ENCODE results near the gene ZSCAN22. TPM values are rescaled to one million over a fixed set of nuclear protein-coding genes. Genes with fewer than 3 reads are reported as not detected.

Gene ZSCAN22
- total RNA-seq, 2 donors from 2014 or later: 3.8 TPM

DNA sequence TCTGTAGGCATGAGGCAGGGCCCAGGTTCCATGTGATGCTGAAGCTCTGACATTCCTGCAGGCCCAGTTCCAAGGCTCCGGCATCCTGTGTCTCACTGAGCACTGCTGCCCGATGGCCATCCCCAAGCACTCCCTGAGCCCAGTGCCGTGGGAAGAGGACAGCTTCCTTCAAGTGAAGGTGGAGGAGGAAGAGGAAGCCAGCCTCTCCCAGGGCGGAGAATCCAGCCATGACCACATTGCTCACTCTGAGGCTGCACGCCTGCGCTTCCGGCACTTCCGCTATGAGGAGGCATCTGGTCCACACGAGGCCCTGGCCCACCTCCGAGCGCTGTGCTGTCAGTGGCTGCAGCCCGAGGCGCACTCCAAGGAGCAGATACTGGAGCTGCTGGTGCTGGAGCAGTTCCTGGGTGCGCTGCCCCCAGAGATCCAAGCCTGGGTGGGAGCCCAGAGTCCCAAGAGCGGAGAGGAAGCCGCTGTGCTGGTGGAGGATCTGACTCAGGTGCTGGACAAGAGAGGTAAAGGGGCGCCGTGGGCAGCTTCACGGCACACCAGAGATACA, 8.0 kb downstream of the ZSCAN22 start:
- Mint-ChIP-seq H3K4me1 (peaks cover 13% of the 10 kb centered on the region), H3K27ac (no peak overlapping the region), H3K27me3 (ENCODE audit: insufficient read depth) (no peaks in the 10 kb centered on the region), H3K9me3 (peaks cover 18% of the 10 kb centered on the region), H3K4me3 (no peak overlapping the region), H3K36me3 (ENCODE audit: low read depth) (peaks cover 52% of the 10 kb centered on the region)
- no peak overlapping the region for H3K4me3 ChIP-seq (ENCODE audit: low read length)
- DNase-seq: no peak
- H3K9me3 ChIP-seq (ENCODE audit: control insufficient read depth, low read length): no peaks in the 10 kb centered on the region
- H3K27ac ChIP-seq (ENCODE audit: low read depth, low read length): no peak overlapping the region
- 93 to 97% methylated on average over 13 to 19 of the region's 19 CpGs for WGBS, 2 experiments (ENCODE audit: insufficient coverage in 1 of 2, insufficient read length in 1 of 2)
- TF ChIP-seq, protein P1, sequence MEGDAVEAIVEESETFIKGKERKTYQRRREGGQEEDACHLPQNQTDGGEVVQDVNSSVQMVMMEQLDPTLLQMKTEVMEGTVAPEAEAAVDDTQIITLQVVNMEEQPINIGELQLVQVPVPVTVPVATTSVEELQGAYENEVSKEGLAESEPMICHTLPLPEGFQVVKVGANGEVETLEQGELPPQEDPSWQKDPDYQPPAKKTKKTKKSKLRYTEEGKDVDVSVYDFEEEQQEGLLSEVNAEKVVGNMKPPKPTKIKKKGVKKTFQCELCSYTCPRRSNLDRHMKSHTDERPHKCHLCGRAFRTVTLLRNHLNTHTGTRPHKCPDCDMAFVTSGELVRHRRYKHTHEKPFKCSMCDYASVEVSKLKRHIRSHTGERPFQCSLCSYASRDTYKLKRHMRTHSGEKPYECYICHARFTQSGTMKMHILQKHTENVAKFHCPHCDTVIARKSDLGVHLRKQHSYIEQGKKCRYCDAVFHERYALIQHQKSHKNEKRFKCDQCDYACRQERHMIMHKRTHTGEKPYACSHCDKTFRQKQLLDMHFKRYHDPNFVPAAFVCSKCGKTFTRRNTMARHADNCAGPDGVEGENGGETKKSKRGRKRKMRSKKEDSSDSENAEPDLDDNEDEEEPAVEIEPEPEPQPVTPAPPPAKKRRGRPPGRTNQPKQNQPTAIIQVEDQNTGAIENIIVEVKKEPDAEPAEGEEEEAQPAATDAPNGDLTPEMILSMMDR (conservative IDR thresholded peaks at IDR 0.05): no peak
- no peak overlapping the region for H3K9ac ChIP-seq (ENCODE audit: extremely low read depth, low read length, poor library complexity, severe bottlenecking)
- peaks cover 4% of the 10 kb centered on the region for H3K4me1 ChIP-seq (ENCODE audit: control insufficient read depth, insufficient read depth, low read length)
- no peaks in the 10 kb centered on the region for H3K27me3 ChIP-seq (ENCODE audit: control insufficient read depth, insufficient read depth, low read length, poor library complexity, severe bottlenecking)
- peaks cover 51% of the 10 kb centered on the region for H3K36me3 ChIP-seq (ENCODE audit: control insufficient read depth, insufficient read depth, low read length)

DNA sequence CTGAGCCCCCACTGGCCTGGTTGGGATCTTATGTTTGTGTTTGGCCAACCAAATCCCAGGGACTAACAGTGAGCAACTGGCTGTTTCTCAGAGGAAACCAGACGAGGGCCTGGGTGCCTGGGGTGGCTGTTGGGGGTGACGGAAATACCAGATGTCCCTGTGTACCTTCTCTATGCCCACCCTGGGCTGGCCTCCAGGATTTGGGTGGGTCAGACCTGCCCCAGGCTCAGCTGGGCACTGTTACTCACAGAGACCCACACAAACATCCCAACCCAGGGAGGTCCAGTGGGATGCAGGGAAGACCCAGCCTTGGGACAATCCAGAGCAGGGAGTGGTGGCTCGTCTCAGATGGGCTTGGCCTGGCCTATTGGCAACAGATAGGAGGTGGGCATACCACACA, 8.8 kb downstream of the ZSCAN22 start:
- H3K4me1 Mint-ChIP-seq: peaks cover 9% of the 10 kb centered on the region
- Histone ChIP-seq H3K4me1 (ENCODE audit: control insufficient read depth, insufficient read depth, low read length) (peaks cover 3% of the 10 kb centered on the region), H3K4me3 (ENCODE audit: low read length) (no peak overlapping the region), H3K27me3 (ENCODE audit: control insufficient read depth, insufficient read depth, low read length, poor library complexity, severe bottlenecking) (no peaks in the 10 kb centered on the region), H3K9me3 (ENCODE audit: control insufficient read depth, low read length) (no peaks in the 10 kb centered on the region), H3K9ac (ENCODE audit: extremely low read depth, low read length, poor library complexity, severe bottlenecking) (no peak overlapping the region), H3K27ac (ENCODE audit: low read depth, low read length) (no peak overlapping the region), H3K36me3 (ENCODE audit: control insufficient read depth, insufficient read depth, low read length) (peaks cover 52% of the 10 kb centered on the region)
- H3K9me3 Mint-ChIP-seq: peaks cover 20% of the 10 kb centered on the region
- DNase-seq: no peak
- H3K36me3 Mint-ChIP-seq (ENCODE audit: low read depth): peaks cover 57% of the 10 kb centered on the region
- no peaks in the 10 kb centered on the region for H3K27me3 Mint-ChIP-seq (ENCODE audit: insufficient read depth)
- 94 to 100% methylated on average over 1 to 3 of the region's 3 CpGs for WGBS, 2 experiments (ENCODE audit: insufficient coverage in 1 of 2, insufficient read length in 1 of 2)
- no peak overlapping the region for H3K4me3 Mint-ChIP-seq
- TF ChIP-seq, protein P1 (conservative IDR thresholded peaks at IDR 0.05): no peak
- no peak overlapping the region for H3K27ac Mint-ChIP-seq

- no peaks in the 10 kb centered on the region for H3K4me1 ChIP-seq (ENCODE audit: control insufficient read depth, insufficient read depth, low read length)
- Mint-ChIP-seq H3K27ac (no peak overlapping the region), H3K4me1 (peaks cover 6% of the 10 kb centered on the region), H3K36me3 (ENCODE audit: low read depth) (peaks cover 61% of the 10 kb centered on the region), H3K27me3 (ENCODE audit: insufficient read depth) (no peaks in the 10 kb centered on the region), H3K9me3 (peaks cover 20% of the 10 kb centered on the region), H3K4me3 (no peak overlapping the region)
- H3K27ac ChIP-seq (ENCODE audit: low read depth, low read length): no peak overlapping the region
- TF ChIP-seq, protein P1 (conservative IDR thresholded peaks at IDR 0.05): no peak
- H3K9ac ChIP-seq (ENCODE audit: extremely low read depth, low read length, poor library complexity, severe bottlenecking): no peak overlapping the region
- peaks cover 54% of the 10 kb centered on the region for H3K36me3 ChIP-seq (ENCODE audit: control insufficient read depth, insufficient read depth, low read length)
- no peak overlapping the region for H3K4me3 ChIP-seq (ENCODE audit: low read length)
- H3K27me3 ChIP-seq (ENCODE audit: control insufficient read depth, insufficient read depth, low read length, poor library complexity, severe bottlenecking): no peaks in the 10 kb centered on the region
- 97 to 100% methylated on average over 1 of the region's 1 CpG for WGBS, 2 experiments (ENCODE audit: insufficient coverage in 1 of 2, insufficient read length in 1 of 2)
- no peak for DNase-seq
- no peaks in the 10 kb centered on the region for H3K9me3 ChIP-seq (ENCODE audit: control insufficient read depth, low read length)
These were observed 9.4 kb downstream of the ZSCAN22 start for GRCh38 chr19:58336216-58336615.

All from endodermal cell (in vitro differentiated cells).